Left renal pelvis (tissue), 4 donors: Measurements from ENCODE around the gene RRP1. TPM values are rescaled to one million over a fixed set of nuclear protein-coding genes. Genes with fewer than 3 reads are reported as not detected.
A peak's percentile ranks its signal among the peaks of the same experiment; 100 is the strongest.

ENCODE experiments used
- DNase-seq, 4 donors: peaks; one replicate each; pipeline ENCODE4 v3.0.0-alpha.2; 2013; ENCODE audit warnings: low read depth in 4 of 4, low spot score in 3 of 4
- polyA plus RNA-seq, 4 donors: library from polyadenylated mRNA; unstranded; fragments of 120-200 nt; gene quantifications; one replicate each; pipeline ENCODE4 v1.2.1, GENCODE V29; 2013; ENCODE audit not compliant: insufficient read length in 4 of 4

Gene RRP1
- 10 to 100 TPM; 23.4 to 35.9 (median 28.6) TPM for polyA plus RNA-seq

- peak; percentile 76 to 90 (median 83) for DNase-seq
These were observed at the start of gene RRP1 for GRCh38 chr21:43789276-43790009. Gene RRP1, plus strand, starts transcription at chr21:43789577. Its CDS starts 53 bp downstream, at chr21:43789630.

- no peak for DNase-seq
These were observed 49.5 kb upstream of the RRP1 start for GRCh38 chr21:43739621-43740435.

- DNase-seq: peak in 1 of 4 donors; percentile 54
These were observed 48.8 kb upstream of the RRP1 start for GRCh38 chr21:43740497-43741156.

GRCh38 chr21:43741423-43742096 is 47.8 kb upstream of the RRP1 start:
- no peak for DNase-seq

GRCh38 chr21:43743947-43744346 is 45.4 kb upstream of the RRP1 start:
- no peak for DNase-seq

- DNase-seq: no peak
These were observed 44.7 kb upstream of the RRP1 start for GRCh38 chr21:43744725-43745124.

GRCh38 chr21:43745772-43746517 is 43.4 kb upstream of the RRP1 start:
- no peak for DNase-seq

GRCh38 chr21:43748622-43749021 is 40.8 kb upstream of the RRP1 start:
- DNase-seq: no peak

- DNase-seq: no peak
These were observed 39.6 kb upstream of the RRP1 start for GRCh38 chr21:43749651-43750262.

- no peak for DNase-seq
These were observed 38.9 kb upstream of the RRP1 start for GRCh38 chr21:43750339-43751033.

- no peak for DNase-seq
These were observed 37.3 kb upstream of the RRP1 start for GRCh38 chr21:43751955-43752591.

- DNase-seq: no peak
These were observed 36.5 kb upstream of the RRP1 start for GRCh38 chr21:43752758-43753438.

GRCh38 chr21:43753439-43753799 is 36.0 kb upstream of the RRP1 start:
- no peak for DNase-seq

- DNase-seq: no peak
These were observed 34.2 kb upstream of the RRP1 start for GRCh38 chr21:43754948-43755781.

- no peak for DNase-seq
These were observed 33.4 kb upstream of the RRP1 start for GRCh38 chr21:43755820-43756594.

GRCh38 chr21:43757601-43758000 is 31.8 kb upstream of the RRP1 start:
- DNase-seq: no peak
